Epithelial cell of proximal tubule (primary cell): ENCODE results near the gene MITF. TPM values are rescaled to one million over a fixed set of nuclear protein-coding genes. Genes with fewer than 3 reads are reported as not detected.
"Not testable (repeated sequence)": the region's sequence is repeated elsewhere in the genome, so short reads cannot be mapped to it uniquely, and the experiment has no call there.

Experiments used
- DNase-seq: peaks from one replicate; pipeline ENCODE4 v3.0.0-alpha.2; 2011; ENCODE audit warnings: low read depth
- H3K4me3 ChIP-seq: 2 replicates; pipeline ENCODE4 v1.5.1; 2011; ENCODE audit warnings: low read depth, mild to moderate bottlenecking, low read length
- CTCF ChIP-seq: conservative IDR thresholded peaks from 2 replicates; pipeline ENCODE4 v1.5.1; 2012; ENCODE audit warnings: low read depth, mild to moderate bottlenecking, low read length
- total RNA-seq: library from RNA; depleted of rRNA; stranded (reverse); fragments of >200 nt; gene quantifications from 2 replicates; pipeline ENCODE4 v1.2.3, GENCODE V29; 2015

MITF gene
- total RNA-seq, 1 donor from 2014 or later, result 59.7 TPM

DNA sequence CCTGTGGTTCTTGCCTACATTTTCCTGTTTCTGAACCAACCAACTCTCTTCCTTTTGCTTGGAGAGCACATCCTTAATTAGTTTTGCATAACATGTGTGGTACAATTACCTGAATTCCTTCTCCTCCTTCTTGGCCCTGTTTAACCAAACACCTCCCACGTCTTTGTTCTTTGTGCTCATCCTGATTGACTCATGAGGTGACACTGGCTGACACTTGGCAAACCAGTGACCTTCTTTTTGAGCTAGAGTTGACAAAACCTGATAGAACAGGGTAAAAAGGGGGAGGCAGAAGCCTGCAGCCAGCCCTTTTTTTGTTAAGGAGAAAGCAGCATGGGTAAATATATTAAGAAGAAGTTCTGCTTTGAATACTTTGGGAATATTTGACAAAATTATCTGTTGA is 161.1 kb downstream of the MITF start:
- TF ChIP-seq CTCF, result no peak
- no peak overlapping the region for H3K4me3 ChIP-seq
- no peak for DNase-seq

- no peak overlapping the region for H3K4me3 ChIP-seq
- DNase-seq, result no peak
- no peak for TF ChIP-seq CTCF
Observed at GRCh38 chr3:69901802-69902201, 162.5 kb downstream of the MITF start.

GRCh38 chr3:69902386-69902785 is 163.1 kb downstream of the MITF start:
- DNase-seq, result no peak

GRCh38 chr3:69906351-69906966 is 167.2 kb downstream of the MITF start:
- DNase-seq, result peak; percentile 91
- TF ChIP-seq CTCF, result no peak
- no peak overlapping the region for H3K4me3 ChIP-seq

More at GRCh38 chr3:69902386-69902785, 163.1 kb downstream of the MITF start:
- TF ChIP-seq CTCF, result no peak
- H3K4me3 ChIP-seq, result no peak overlapping the region

GRCh38 chr3:69907554-69907953 is 168.3 kb downstream of the MITF start:
- DNase-seq, result no peak
- no peak for TF ChIP-seq CTCF
- H3K4me3 ChIP-seq, result no peak overlapping the region

- H3K4me3 ChIP-seq, DNase-seq: not testable (repeated sequence)
Observed at GRCh38 chr3:69909859-69910258, 170.6 kb downstream of the MITF start.

DNA sequence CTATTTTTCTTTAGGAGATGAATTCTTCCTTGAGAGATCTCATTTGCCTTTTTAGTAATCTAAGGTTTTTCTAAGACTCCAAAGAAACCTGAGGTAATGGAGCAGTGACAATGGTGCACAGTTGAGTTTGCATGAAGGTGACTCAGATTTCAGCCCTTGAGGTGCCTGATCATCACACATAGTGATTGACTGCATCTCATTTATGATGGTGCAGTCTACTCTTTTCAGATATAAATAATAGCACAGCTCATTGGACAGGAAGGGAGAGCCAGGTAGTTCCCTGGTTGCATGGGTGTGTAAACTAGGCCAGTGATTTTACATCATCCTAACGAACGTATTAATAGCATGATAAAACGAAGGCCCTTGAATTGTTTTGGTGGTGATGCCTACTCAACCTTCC is 174.2 kb downstream of the MITF start:
- no peak overlapping the region for H3K4me3 ChIP-seq
- no peak for TF ChIP-seq CTCF
- DNase-seq, result no peak
